ENCODE results near the gene KLK1.

Gene KLK1

GRCh38 chr19:50823389-50824042, at the start of gene KLK1:
Gene KLK1, minus strand, starts transcription at chr19:50823787. Its CDS starts 39 bp downstream, at chr19:50823748.
- no peak for DNase-seq (ENCODE audit: low read depth, low spot score)

DNA sequence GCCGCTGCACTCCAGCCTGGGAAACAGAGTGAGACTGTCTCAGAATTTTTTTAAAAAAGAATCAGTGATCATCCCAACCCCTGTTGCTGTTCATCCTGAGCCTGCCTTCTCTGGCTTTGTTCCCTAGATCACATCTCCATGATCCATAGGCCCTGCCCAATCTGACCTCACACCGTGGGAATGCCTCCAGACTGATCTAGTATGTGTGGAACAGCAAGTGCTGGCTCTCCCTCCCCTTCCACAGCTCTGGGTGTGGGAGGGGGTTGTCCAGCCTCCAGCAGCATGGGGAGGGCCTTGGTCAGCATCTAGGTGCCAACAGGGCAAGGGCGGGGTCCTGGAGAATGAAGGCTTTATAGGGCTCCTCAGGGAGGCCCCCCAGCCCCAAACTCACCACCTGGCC, 49.5 kb upstream of the KLK1 start, which contains the start of gene KLK2:
Gene KLK2, plus strand, starts transcription at position 384 of the 400 bp plus-strand sequence. CDS start 35 bp downstream, outside the sequence.
- DNase-seq (ENCODE audit: low read depth, low spot score) = no peak

- peak; percentile 73 for DNase-seq (ENCODE audit: low read depth, low spot score)
These were observed 47.0 kb upstream of the KLK1 start for GRCh38 chr19:50870417-50871089.

DNA sequence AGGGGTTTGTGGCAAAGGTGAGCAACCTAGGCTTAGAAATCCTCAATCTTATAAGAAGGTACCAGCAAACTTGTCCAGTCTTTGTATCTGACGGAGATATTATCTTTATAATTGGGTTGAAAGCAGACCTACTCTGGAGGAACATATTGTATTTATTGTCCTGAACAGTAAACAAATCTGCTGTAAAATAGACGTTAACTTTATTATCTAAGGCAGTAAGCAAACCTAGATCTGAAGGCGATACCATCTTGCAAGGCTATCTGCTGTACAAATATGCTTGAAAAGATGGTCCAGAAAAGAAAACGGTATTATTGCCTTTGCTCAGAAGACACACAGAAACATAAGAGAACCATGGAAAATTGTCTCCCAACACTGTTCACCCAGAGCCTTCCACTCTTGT, 45.9 kb upstream of the KLK1 start:
- no peak for DNase-seq (ENCODE audit: low read depth, low spot score)

DNA sequence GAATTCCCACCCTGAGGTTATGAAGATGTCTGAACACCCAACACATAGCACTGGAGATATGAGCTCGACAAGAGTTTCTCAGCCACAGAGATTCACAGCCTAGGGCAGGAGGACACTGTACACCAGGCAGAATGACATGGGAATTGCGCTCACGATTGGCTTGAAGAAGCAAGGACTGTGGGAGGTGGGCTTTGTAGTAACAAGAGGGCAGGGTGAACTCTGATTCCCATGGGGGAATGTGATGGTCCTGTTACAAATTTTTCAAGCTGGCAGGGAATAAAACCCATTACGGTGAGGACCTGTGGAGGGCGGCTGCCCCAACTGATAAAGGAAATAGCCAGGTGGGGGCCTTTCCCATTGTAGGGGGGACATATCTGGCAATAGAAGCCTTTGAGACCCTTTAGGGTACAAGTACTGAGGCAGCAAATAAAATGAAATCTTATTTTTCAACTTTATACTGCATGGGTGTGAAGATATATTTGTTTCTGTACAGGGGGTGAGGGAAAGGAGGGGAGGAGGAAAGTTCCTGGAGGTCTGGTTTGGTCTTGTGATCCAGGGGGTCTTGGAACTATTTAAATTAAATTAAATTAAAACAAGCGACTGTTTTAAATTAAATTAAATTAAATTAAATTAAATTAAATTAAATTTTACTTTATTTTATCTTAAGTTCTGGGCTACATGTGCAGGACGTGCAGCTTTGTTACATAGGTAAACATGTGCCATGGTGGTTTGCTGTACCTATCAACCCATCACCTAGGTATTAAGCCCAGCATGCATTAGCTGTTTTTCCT, 38.1 kb upstream of the KLK1 start:
- DNase-seq (ENCODE audit: low read depth, low spot score) = no peak

DNA sequence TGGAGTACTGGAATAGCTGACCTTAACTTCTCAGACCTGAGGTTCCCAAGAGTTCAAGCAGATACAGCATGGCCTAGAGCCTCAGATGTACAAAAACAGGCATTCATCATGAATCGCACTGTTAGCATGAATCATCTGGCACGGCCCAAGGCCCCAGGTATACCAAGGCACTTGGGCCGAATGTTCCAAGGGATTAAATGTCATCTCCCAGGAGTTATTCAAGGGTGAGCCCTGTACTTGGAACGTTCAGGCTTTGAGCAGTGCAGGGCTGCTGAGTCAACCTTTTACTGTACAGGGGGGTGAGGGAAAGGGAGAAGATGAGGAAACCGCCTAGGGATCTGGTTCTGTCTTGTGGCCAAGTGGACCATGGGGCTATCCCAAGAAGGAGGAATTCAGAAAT, 37.4 kb upstream of the KLK1 start:
- DNase-seq (ENCODE audit: low read depth, low spot score) = no peak

GRCh38 chr19:50859849-50860248, 36.3 kb upstream of the KLK1 start:
- no peak for DNase-seq (ENCODE audit: low read depth, low spot score)

- peak; percentile 23 for DNase-seq (ENCODE audit: low read depth, low spot score)
These were observed 35.3 kb upstream of the KLK1 start for GRCh38 chr19:50858886-50859285.

GRCh38 chr19:50857366-50857765, 33.8 kb upstream of the KLK1 start:
- no peak for DNase-seq (ENCODE audit: low read depth, low spot score)

DNA sequence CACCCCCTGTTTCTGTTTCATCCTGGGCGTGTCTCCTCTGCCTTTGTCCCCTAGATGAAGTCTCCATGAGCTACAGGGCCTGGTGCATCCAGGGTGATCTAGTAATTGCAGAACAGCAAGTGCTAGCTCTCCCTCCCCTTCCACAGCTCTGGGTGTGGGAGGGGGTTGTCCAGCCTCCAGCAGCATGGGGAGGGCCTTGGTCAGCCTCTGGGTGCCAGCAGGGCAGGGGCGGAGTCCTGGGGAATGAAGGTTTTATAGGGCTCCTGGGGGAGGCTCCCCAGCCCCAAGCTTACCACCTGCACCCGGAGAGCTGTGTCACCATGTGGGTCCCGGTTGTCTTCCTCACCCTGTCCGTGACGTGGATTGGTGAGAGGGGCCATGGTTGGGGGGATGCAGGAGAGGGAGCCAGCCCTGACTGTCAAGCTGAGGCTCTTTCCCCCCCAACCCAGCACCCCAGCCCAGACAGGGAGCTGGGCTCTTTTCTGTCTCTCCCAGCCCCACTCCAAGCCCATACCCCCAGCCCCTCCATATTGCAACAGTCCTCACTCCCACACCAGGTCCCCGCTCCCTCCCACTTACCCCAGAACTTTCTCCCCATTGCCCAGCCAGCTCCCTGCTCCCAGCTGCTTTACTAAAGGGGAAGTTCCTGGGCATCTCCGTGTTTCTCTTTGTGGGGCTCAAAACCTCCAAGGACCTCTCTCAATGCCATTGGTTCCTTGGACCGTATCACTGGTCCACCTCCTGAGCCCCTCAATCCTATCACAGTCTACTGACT, 31.2 kb upstream of the KLK1 start, which contains the start of gene KLK3:
Gene KLK3, plus strand, starts transcription at position 280 of the 775 bp plus-strand sequence. Its CDS starts 41 bp downstream, at position 321.
- DNase-seq (ENCODE audit: low read depth, low spot score) = no peak

DNA sequence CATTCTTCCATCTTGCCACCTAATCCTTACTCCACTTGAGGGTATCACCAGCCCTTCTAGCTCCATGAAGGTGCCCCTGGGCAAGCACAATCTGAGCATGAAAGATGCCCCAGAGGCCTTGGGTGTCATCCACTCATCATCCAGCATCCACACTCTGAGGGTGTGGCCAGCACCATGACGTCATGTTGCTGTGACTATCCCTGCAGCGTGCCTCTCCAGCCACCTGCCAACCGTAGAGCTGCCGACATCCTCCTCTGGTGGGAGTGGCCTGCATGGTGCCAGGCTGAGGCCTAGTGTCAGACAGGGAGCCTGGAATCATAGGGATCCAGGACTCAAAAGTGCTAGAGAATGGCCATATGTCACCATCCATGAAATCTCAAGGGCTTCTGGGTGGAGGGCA, 28.0 kb upstream of the KLK1 start:
- no peak for DNase-seq (ENCODE audit: low read depth, low spot score)

DNA sequence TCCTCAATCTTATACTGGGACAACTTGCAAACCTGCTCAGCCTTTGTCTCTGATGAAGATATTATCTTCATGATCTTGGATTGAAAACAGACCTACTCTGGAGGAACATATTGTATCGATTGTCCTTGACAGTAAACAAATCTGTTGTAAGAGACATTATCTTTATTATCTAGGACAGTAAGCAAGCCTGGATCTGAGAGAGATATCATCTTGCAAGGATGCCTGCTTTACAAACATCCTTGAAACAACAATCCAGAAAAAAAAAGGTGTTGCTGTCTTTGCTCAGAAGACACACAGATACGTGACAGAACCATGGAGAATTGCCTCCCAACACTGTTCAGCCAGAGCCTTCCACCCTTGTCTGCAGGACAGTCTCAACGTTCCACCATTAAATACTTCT, 27.2 kb upstream of the KLK1 start:
- no peak for DNase-seq (ENCODE audit: low read depth, low spot score)

- peak; percentile 74 for DNase-seq (ENCODE audit: low read depth, low spot score)
These were observed 20.8 kb upstream of the KLK1 start for GRCh38 chr19:50844296-50844935.

GRCh38 chr19:50843701-50844221, 20.2 kb upstream of the KLK1 start:
- DNase-seq (ENCODE audit: low read depth, low spot score) = no peak

DNA sequence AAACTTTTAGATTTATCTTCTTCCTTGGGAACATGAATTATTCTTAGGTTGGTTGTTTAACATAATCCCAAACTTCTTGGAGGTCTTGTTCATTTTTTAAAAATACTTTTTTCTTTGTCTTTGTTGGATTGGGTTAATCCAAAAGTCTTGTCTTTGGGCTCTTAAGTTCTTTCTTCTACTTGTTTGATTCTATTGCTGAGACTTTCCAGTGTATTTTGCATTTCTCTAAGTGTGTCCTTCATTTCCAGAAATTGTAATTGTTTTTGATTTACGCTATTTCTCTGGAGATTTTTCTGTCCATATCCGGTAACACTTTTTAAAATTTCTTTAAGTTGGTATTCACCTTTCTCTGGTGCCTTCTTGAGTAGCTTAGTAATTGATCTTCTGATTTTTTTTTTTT, 19.6 kb upstream of the KLK1 start:
- DNase-seq (ENCODE audit: low read depth, low spot score) = no peak

DNA sequence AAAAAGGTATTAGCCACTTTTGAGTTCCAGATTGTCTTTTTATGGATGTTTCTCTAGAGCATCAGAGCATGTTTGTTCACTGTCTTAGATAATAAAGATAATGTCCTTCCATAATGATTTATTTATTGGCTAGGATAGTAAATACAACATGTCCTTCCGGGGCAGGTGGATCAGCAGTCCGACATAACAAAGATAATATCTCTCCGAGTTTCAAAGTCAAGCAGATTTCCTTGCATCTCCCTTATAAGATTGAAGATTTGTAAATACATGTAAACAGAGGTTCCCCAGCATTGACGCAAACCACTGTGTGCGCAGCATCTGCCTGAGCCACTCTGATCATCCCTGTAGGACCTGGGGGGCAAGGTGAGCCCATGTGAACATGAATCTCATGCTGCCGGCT, 18.5 kb upstream of the KLK1 start:
- DNase-seq (ENCODE audit: low read depth, low spot score) = no peak

GRCh38 chr19:50839712-50840655, 16.4 kb upstream of the KLK1 start:
- DNase-seq (ENCODE audit: low read depth, low spot score) = no peak

DNA sequence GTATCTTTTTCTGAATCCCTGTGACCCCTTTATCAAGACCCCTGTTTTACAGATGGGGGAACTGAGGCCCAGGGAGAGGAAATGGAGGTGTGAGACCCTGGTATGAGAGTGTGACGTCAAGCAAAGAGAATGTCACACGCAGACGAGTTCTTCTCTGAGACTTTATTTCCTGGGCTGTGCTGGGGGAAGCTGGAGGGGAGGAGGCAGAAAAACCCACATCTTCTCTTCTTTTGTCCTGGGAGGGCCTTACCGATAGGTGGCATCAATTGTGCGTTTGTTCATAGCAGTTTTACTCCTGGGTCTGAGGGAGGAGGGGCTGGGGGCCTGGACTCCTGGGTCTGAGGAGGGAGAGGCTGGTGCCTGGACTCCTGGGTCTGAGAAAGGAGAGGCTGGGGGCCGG, 14.7 kb upstream of the KLK1 start:
- DNase-seq (ENCODE audit: low read depth, low spot score) = peak; percentile 49

DNA sequence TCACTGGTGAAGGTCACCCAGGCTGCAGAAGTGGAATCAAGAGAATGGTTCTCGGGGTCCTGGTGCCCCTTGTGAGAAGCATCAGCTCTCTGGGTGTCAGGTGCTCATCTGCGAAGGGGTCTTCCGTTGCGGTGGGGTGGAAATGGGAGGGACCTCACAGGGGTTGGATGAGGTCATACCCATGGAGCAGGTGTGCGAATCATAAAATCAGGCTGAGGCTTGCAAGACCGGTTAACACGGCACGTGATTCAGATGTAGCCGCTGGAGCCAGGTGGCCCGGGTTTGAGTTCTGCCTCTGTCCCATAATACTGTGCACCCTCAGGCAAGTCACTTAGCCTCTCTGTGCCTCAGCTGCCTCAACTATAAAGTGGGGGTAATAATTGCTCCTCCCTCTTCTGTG, 13.7 kb upstream of the KLK1 start:
- DNase-seq (ENCODE audit: low read depth, low spot score) = no peak
